HG02798 (cell line): ENCODE results near the gene TEP1.
"Not testable (repeated sequence)": the region's sequence is repeated elsewhere in the genome, so short reads cannot be mapped to it uniquely, and the experiment has no call there.

ENCODE experiments used
- ATAC-seq: cut with Tn5 transposase; IDR thresholded peaks from one replicate; pipeline ENCODE4 v1.9.1; 2021; ENCODE audit warnings: mild to moderate bottlenecking; ENCODE audit not compliant: unreplicated experiment, poor library complexity

Gene TEP1

GRCh38 chr14:20346713-20347112 lies 66.6 kb downstream of the TEP1 start:
- no peak for ATAC-seq

GRCh38 chr14:20345366-20345765 lies 67.9 kb downstream of the TEP1 start:
- ATAC-seq, result no peak

- no peak for ATAC-seq
Measured at GRCh38 chr14:20343862-20344220, 69.5 kb downstream of the TEP1 start.

GRCh38 chr14:20343092-20343861 lies 70.0 kb downstream of the TEP1 start, which contains the start of gene PARP2:
Gene PARP2, plus strand, starts transcription at chr14:20343635. Its CDS starts 7 bp downstream, at chr14:20343642.
- ATAC-seq, result peak; percentile 93

GRCh38 chr14:20341646-20342045 lies 71.7 kb downstream of the TEP1 start:
- ATAC-seq, result no peak

GRCh38 chr14:20341032-20341431 lies 72.3 kb downstream of the TEP1 start:
- ATAC-seq, result not testable (repeated sequence)

GRCh38 chr14:20334017-20334416 lies 79.3 kb downstream of the TEP1 start:
- ATAC-seq, result no peak

- ATAC-seq, result no peak
Measured at GRCh38 chr14:20333494-20333841, 79.8 kb downstream of the TEP1 start.

- peak; percentile 99 for ATAC-seq
Measured at GRCh38 chr14:20332788-20333493, 80.4 kb downstream of the TEP1 start, which contains the start of gene CCNB1IP1. Gene CCNB1IP1, minus strand, starts transcription at chr14:20333279. Its CDS starts 16,756 bp downstream, at chr14:20316523.

- no peak for ATAC-seq
Measured at GRCh38 chr14:20332431-20332787, 80.9 kb downstream of the TEP1 start.

- ATAC-seq, result no peak
Measured at GRCh38 chr14:20331053-20331613, 82.2 kb downstream of the TEP1 start.

GRCh38 chr14:20329355-20329754 lies 83.9 kb downstream of the TEP1 start:
- ATAC-seq, result no peak

GRCh38 chr14:20328705-20329104 lies 84.6 kb downstream of the TEP1 start:
- ATAC-seq, result no peak

- ATAC-seq, result peak; percentile 65
Measured at GRCh38 chr14:20327005-20327869, 86.1 kb downstream of the TEP1 start.

GRCh38 chr14:20317720-20318119 lies 95.6 kb downstream of the TEP1 start:
- no peak for ATAC-seq
